Stimulated activated CD4-positive, alpha-beta T cell treated with anti-CD3 and anti-CD28 coated beads, Interleukin-4, amount 100 ng/mL, for 48 hours (primary cell): ENCODE data around the gene ELP4.

ENCODE experiments used
- DNase-seq, 2 donors: peaks; one replicate each; pipeline ENCODE4 v3.0.0-alpha.2; 2020; ENCODE audit warnings: low read depth in 2 of 2

ELP4 gene

DNA sequence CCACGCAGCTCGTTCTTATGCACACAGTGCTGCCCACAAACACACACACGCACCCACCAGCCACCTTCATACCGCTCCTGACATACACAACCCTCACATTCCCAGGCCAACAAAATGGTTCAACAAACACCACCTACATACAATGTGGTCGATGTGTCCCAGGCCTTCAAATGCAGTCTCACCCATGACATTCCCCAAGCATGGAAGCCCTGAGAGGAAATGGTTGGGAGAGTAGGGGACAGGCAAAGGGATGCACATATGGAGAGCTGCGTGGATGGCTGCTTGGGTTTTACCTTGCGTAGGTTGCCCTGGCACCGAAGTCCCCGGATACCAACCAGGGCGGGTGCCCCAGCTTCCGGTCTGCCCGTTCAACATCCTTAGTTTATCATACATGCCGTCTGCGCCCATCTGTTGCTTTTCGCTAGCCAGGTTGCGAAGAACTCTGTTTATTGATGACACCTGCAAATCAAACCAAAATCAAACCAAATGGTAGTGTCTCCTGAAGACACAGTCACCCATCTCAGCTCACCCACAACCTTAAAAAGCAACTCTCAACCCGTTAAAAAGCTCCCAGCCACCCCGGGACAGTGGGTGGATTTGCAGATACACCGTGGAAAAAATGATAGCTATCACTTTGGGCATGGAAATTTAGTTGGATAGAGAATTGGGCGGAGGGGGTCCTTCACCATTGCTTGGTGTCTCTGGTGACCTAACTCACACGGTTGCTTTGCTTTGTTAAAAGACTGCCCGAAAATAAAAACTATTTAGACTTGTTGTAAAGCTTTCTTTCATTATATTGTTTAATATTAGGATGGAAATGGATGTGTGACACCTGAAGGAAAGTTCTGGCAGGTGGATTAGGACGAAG is 291.1 kb downstream of the ELP4 start:
- DNase-seq: no peak

DNA sequence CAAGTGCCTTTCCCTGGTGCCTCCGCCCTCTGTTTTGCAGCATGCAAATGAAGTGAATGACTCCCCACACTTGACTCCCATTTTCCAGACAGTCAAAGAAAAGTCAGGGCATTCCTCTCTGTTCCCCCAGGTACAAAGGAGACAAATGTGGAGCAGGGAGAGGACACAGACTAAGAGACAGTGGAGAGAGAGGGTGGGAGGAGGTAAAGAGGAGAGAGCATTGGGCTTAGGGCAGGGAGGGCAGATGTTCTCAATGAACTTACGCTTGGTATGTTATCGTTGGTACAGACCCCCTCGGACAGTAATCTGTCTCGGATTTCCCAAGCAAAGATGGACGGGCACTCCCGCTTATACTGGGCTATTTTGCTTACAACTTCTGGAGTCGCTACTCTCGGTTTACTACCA is 291.7 kb downstream of the ELP4 start:
- no peak for DNase-seq

- no peak for DNase-seq
These were observed 292.5 kb downstream of the ELP4 start for GRCh38 chr11:31802000-31802551.

GRCh38 chr11:31802609-31802989 is 293.0 kb downstream of the ELP4 start:
- no peak for DNase-seq

DNA sequence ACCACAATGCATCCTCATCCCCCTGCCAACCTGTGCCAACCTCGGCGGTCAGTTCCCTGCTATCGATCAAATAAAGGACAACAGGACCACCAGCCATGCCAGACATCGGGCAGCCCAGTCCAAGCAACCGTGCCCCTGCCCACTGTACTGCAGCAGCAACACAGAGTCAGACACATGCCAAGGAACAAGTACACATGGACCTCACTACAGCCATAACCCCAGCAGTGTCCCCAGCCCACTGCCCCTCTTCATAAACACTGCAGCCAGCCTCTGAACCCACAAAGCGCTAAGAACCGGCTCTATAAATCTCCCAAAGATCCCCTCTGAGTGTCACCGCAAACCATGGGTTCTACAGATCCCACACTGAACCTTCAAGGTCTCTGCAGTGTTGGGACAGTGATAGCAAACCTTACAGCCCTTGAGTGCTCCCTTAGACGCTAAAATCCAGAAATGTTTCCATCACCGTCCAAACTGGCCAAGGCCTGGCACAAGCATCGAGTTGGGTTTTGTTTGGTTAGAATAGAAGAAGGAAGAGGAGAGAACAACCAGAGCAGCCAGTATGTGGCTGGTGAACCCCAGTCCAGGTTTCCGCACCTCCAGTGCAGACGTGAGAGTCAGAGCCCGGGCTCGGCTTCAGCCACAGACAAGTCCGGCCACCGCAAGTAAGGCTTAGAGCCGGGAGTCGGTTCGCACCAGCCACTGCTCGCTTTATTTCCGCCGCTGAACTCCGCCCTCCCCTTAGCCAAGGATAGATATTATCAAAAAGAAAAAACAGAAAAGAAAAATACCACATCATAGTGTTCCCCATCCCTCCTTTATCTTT is 293.6 kb downstream of the ELP4 start:
- DNase-seq: no peak

GRCh38 chr11:31803813-31804311 is 294.3 kb downstream of the ELP4 start:
- DNase-seq: no peak

- no peak for DNase-seq
These were observed 294.9 kb downstream of the ELP4 start for GRCh38 chr11:31804312-31805036.

DNA sequence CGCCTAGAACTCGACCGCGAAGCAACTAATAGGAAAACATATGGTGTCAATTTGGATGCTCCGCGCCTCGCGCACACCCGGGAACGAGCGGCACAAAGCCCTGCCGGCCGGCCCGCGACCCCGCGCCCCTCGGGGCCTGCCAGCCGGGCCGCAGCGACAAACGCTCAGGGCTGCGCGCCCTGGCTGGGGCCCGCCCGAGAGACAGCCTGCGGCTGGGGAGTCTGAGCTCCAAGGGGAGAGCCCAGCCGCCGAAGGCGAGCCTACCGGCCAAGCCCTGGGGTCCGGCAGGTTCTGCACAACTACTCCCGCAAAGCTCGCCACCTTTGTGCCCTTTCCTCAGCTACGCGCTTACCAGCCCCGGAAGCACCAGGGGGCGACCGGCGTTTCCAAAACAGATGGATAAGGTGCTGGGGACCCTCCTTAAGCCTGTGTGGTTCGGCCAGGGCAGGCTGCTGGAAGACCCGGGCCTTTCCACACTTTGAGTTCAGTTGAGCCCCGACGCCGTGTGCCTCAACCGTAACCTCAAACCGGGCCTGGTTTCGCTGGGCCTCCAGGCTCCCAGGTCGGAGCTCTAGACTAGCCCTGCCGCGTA is 295.6 kb downstream of the ELP4 start:
- no peak for DNase-seq

DNA sequence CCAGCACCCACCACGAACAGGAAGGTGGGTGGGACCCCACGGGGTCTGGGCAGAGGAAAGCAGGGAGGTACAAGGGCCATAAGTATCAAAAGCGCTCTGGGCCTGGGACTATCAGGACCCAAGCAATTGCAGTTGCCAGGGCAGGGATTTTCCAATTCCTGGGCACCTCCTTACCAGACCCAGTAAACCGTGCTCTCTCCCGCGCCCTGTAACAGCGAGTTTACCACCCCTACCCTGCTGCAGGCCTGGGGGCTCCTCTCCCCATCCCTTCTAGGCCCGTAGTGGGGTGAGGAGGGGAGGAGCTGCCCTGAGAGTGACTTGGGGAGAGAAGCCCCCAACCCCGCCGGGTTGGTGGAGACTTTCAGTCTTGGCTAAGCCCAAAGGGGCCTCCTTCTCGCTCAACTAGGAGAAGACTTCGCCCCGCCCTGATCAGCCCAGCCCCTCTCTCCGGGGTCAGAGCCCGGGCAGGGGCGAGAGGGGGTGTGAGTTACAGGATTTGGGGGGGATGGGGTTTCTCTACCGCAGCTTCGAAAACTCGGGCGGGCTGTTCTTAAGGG is 296.1 kb downstream of the ELP4 start:
- no peak for DNase-seq

- no peak for DNase-seq
These were observed 296.8 kb downstream of the ELP4 start for GRCh38 chr11:31806186-31806927.

- DNase-seq: no peak
These were observed 297.6 kb downstream of the ELP4 start for GRCh38 chr11:31806928-31807798.

- DNase-seq: no peak
These were observed 298.5 kb downstream of the ELP4 start for GRCh38 chr11:31807799-31808667.

DNA sequence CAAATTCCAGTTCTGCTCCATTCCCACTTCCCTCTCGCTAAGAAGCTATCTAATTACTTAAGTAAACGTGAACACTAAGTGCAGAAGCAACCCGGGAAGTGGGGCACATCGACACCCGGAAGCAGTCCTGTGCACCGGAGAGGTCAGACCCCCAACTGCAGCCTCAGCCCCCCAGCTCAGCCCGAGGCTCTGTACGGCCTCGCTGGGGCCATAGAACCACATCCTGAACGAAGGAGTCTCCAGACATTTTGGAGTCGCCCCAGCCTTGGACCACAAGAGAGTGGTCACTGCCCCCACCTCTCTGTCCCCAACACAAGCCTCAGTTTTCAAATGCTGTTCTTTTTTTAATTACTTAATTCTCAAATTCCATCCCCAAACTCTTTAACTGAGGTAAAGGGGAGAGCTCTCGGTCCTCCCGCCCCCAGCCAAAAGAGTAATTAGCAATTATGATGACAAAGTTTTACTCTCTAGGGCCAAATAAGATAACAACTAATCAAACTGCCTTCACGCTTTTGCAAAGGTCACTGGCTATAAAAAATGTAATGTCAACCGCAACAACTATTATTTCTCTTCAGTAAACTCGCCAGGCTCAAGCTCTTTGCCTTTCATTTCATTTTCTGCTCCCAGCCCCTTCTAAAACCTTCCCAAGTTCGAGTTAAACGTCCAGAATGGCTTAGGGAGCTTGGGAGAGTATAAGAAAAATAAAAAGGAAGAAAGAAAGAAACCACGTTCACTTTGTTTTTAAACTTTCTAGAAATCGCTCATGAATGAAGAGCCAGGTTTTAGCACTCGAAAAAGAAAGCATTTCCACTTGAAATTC is 299.4 kb downstream of the ELP4 start:
- DNase-seq: no peak

- DNase-seq: no peak
These were observed 299.9 kb downstream of the ELP4 start for GRCh38 chr11:31809541-31809856.

DNA sequence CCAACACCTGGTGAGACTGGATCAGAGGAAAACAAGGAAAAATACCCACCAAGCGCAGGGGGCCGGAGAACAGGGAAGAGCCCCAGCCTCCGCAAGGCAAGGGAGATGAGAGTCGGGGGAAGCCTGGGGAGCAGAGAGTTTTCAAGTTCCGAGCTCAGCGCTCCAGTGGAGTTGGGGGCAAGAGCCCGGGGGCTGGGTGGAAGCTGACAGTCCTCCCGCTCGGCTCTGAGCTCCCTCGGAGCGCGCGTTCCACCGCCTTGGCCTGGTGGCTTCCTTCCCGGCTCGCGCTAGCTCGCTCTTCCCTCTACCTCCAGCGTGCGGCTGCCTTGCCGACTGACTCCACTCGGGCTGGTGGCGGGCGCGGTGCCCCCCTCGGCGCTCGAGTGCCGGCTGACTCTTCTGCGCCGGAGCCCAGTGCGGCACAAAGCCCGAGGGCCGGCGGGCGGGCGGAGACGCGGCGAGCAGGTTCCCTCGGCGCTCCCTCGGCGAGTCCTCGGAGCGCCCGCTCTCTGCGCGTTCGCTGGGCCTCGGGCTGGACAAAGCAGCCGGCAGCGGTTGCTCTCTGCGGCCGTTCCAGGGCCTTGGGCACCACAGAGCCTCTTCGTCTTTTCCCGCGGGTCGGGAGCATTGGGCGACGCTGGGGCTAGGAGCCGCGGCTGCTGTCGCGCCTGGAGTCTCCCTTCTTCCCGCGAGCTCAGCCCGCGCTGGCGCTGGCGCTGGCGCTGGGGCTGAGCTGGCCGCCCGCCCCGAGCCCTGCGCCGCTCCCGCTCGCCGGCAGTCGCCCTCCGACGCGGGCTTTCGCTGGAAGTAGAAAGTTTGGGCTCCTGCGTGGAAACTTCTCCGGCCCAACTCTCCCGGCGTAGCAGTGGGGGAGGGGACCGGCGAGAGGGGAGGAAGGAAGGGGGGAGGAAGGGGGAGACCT is 300.6 kb downstream of the ELP4 start:
- no peak for DNase-seq

DNA sequence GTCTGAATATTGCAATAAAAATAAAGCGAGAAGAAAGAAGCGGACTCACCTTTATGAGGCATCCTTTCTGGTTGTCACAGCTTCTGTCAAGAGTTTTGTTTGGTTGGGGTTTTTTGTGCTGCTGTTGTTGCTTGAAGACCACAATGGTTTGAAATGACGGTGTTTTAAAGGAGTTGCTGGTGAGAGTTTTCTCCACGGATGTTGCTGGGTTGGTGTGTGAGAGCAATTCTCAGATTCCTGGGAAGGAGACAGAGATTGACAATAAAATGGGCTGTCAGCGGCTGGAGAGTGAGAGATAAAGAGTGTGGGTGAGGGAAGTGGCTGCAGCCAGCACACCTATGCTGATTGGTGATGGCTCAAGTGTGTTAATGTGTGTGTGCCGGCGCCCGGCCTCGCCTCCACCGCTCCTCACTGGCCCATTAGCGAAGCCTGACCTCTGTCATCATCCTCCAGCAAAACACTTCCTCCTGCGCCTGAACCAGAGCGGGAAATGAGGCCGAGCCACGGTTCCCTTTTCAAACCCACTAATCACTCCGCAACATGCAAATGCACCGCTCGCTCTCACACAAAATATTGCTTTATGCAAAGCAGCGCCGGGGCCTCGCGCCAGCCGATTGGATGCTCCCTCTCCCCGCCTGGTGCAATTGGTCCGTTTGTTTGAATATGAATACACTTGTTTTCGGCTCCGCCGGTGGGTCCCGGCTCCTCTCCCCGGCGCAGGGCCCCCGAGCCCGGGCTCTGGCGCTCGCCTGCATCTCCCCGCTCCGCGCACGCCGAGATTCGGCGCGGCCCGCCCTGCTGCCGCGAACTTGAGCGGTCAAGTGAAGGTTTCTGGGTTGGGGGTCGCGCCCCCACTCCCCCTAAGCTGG is 301.4 kb downstream of the ELP4 start, which contains the start of gene PAX6:
PAX6 (minus strand) TSS at position 544 of the 869 bp plus-strand sequence. CDS start 4,911 bp downstream, outside the sequence.
- DNase-seq: no peak
